HG03097 (cell line): ENCODE data around the gene AMER3.

Source experiments
- ATAC-seq: cut with Tn5 transposase; IDR thresholded peaks from one replicate; pipeline ENCODE4 v1.9.1; 2021; ENCODE audit not compliant: unreplicated experiment, low FRiP score

Gene AMER3

DNA sequence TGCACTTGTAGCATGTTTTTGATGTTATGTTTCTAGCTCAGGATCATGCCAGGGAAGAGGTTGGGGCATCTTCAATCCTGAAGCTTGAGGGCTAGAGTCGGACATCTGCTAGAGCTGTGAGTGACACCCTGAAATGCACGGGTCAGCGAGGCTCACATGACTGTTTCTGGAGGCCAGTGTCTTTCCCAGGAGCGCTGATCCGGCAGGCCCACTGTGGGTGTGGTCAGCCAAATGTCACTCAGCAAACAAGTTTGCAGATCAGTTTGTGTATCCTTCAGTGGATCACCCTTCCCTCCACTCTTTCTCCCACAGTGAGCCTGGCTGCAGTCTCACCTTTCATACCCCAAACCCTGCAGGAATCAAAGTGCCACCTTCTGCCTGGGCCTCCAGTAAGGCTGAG lies 58.4 kb downstream of the AMER3 start:
- no peak for ATAC-seq

DNA sequence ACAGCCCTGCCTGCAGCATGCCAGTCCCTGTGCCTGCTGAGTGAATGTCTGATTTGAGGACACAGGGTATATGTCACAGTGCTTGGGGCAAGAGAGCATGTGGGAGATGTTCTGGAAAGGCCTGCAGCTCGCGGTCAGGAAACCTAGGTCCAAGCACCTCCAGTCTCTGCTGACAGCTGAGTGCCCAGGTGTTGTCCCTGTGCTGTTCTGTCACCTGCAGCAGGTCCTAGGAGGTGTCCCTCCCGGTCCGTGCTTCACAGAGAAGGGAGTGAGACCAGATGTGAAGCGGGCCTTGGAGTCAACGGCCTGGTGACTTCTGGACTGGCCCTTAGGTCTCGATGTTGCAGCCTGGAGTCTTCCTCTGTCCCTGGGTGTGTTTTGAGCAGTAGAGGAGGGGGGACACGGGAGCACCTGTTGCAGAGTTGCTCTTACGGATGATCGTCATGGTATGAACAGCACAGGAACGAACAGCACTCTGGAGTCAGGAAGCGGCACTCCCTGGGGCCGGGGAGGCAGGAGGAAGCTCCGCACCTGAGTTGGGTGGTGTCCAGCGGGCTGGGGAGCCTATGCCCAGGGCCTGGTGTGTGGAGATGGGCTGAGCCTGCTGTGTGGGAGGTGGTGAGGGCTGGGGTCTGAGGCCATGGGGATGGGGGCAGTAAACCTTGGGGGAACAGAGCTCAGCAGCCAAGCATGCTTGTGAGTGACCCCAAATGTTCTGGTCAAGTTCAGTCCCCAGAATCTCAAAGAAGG lies 59.8 kb downstream of the AMER3 start:
- no peak for ATAC-seq
